ENCODE measurements around the gene FKBP4. TPM values are rescaled to one million over a fixed set of nuclear protein-coding genes. Genes with fewer than 3 reads are reported as not detected.

The FKBP4 gene
- total RNA-seq, 1 donor, result 17.4 TPM

GRCh38 chr12:2772370-2772769 lies 22.4 kb upstream of the FKBP4 start:
- H2AFZ ChIP-seq (ENCODE audit: low read length), result no peak overlapping the region
- TF ChIP-seq CTCF (IDR thresholded peaks at IDR 0.05; ENCODE audit: extremely low read depth, low read depth, low read length), result no peak
- no peak for DNase-seq (ENCODE audit: insufficient read length, low spot score, missing footprints)
- H4K20me1 ChIP-seq (ENCODE audit: insufficient read depth, low read length), result no peaks in the 10 kb centered on the region
- no peaks in the 10 kb centered on the region for H3K79me2 ChIP-seq (ENCODE audit: insufficient read depth, low read length)
- H3K4me1 ChIP-seq (ENCODE audit: insufficient read depth, low read length), result no peaks in the 10 kb centered on the region
- H3K36me3 ChIP-seq (ENCODE audit: insufficient read depth, low read length), result no peaks in the 10 kb centered on the region
- H3K9me3 ChIP-seq (ENCODE audit: low read depth, low read length), result no peaks in the 10 kb centered on the region
- no peak overlapping the region for H3K27ac ChIP-seq (ENCODE audit: low read depth, low read length)
- peaks cover 31% of the 10 kb centered on the region for H3K27me3 ChIP-seq (ENCODE audit: insufficient read depth, low read length)
- no peak overlapping the region for H3K4me2 ChIP-seq (ENCODE audit: insufficient read depth, low read length)
- H3K4me3 ChIP-seq (ENCODE audit: insufficient read depth, low read length), result no peak overlapping the region

GRCh38 chr12:2773199-2773875 lies 21.4 kb upstream of the FKBP4 start:
- Histone ChIP-seq H3K27ac (ENCODE audit: low read depth, low read length) (no peak overlapping the region), H3K4me3 (ENCODE audit: insufficient read depth, low read length) (no peak overlapping the region), H3K36me3 (ENCODE audit: insufficient read depth, low read length) (no peaks in the 10 kb centered on the region), H2AFZ (ENCODE audit: low read length) (no peak overlapping the region), H3K4me2 (ENCODE audit: insufficient read depth, low read length) (no peak overlapping the region), H3K79me2 (ENCODE audit: insufficient read depth, low read length) (no peaks in the 10 kb centered on the region), H3K4me1 (ENCODE audit: insufficient read depth, low read length) (no peaks in the 10 kb centered on the region), H3K9me3 (ENCODE audit: low read depth, low read length) (no peaks in the 10 kb centered on the region), H3K27me3 (ENCODE audit: insufficient read depth, low read length) (peaks cover 38% of the 10 kb centered on the region), H4K20me1 (ENCODE audit: insufficient read depth, low read length) (no peaks in the 10 kb centered on the region)
- DNase-seq (ENCODE audit: insufficient read length, low spot score, missing footprints), result no peak
- TF ChIP-seq CTCF (IDR thresholded peaks at IDR 0.05; ENCODE audit: extremely low read depth, low read depth, low read length), result no peak

GRCh38 chr12:2775431-2775830 lies 19.3 kb upstream of the FKBP4 start:
- no peak for DNase-seq (ENCODE audit: insufficient read length, low spot score, missing footprints)
- Histone ChIP-seq H3K36me3 (ENCODE audit: insufficient read depth, low read length) (no peaks in the 10 kb centered on the region), H2AFZ (ENCODE audit: low read length) (no peak overlapping the region), H3K4me3 (ENCODE audit: insufficient read depth, low read length) (no peak overlapping the region), H3K27me3 (ENCODE audit: insufficient read depth, low read length) (peaks cover 52% of the 10 kb centered on the region), H3K9me3 (ENCODE audit: low read depth, low read length) (no peaks in the 10 kb centered on the region), H4K20me1 (ENCODE audit: insufficient read depth, low read length) (no peaks in the 10 kb centered on the region), H3K79me2 (ENCODE audit: insufficient read depth, low read length) (no peaks in the 10 kb centered on the region), H3K4me1 (ENCODE audit: insufficient read depth, low read length) (no peaks in the 10 kb centered on the region), H3K27ac (ENCODE audit: low read depth, low read length) (no peak overlapping the region), H3K4me2 (ENCODE audit: insufficient read depth, low read length) (no peak overlapping the region)
- TF ChIP-seq CTCF (IDR thresholded peaks at IDR 0.05; ENCODE audit: extremely low read depth, low read depth, low read length), result no peak

- no peaks in the 10 kb centered on the region for H3K79me2 ChIP-seq (ENCODE audit: insufficient read depth, low read length)
- no peaks in the 10 kb centered on the region for H4K20me1 ChIP-seq (ENCODE audit: insufficient read depth, low read length)
- peaks cover 54% of the 10 kb centered on the region for H3K27me3 ChIP-seq (ENCODE audit: insufficient read depth, low read length)
- no peak for DNase-seq (ENCODE audit: insufficient read length, low spot score, missing footprints)
- no peaks in the 10 kb centered on the region for H3K36me3 ChIP-seq (ENCODE audit: insufficient read depth, low read length)
- H3K4me3 ChIP-seq (ENCODE audit: insufficient read depth, low read length), result no peak overlapping the region
- H3K9me3 ChIP-seq (ENCODE audit: low read depth, low read length), result no peaks in the 10 kb centered on the region
- H3K27ac ChIP-seq (ENCODE audit: low read depth, low read length), result no peak overlapping the region
- H3K4me2 ChIP-seq (ENCODE audit: insufficient read depth, low read length), result no peak overlapping the region
- H3K4me1 ChIP-seq (ENCODE audit: insufficient read depth, low read length), result no peaks in the 10 kb centered on the region
- TF ChIP-seq CTCF (IDR thresholded peaks at IDR 0.05; ENCODE audit: extremely low read depth, low read depth, low read length), result no peak
- no peak overlapping the region for H2AFZ ChIP-seq (ENCODE audit: low read length)
Observed at GRCh38 chr12:2776129-2776806, 18.5 kb upstream of the FKBP4 start.

All from osteoblast (primary cell).